Stimulated activated CD8-positive, alpha-beta memory T cell treated with anti-CD3 and anti-CD28 coated beads, Interleukin-7, amount 100 ng/mL, for 48 hours (primary cell): Measurements from ENCODE around the gene OLFML1.

Source experiments
- DNase-seq, 2 donors: peaks; one replicate each; pipeline ENCODE4 v3.0.0-alpha.2; 2020; ENCODE audit warnings: low read depth in 1 of 2; ENCODE audit errors: extremely low read depth in 1 of 2

The OLFML1 gene

DNA sequence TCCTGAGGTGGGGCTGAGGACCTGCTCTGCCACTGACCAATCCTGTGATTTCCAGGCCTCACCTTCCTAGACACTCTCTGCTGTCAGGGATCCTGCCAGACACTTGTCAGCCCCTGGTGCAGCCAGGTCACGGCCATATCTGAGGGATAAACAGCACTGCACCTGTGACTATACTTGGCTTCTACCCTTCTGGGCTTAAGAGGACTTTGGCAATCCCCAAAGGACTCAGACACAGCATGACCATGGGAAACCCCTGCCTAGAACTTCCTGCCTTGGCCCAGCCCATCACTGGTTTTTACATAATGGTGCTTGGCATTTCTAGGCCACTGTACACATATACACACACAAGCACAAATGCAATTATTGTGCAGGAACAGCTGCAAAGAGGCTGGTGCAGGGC lies 11.6 kb upstream of the OLFML1 start:
- no peak for DNase-seq

DNA sequence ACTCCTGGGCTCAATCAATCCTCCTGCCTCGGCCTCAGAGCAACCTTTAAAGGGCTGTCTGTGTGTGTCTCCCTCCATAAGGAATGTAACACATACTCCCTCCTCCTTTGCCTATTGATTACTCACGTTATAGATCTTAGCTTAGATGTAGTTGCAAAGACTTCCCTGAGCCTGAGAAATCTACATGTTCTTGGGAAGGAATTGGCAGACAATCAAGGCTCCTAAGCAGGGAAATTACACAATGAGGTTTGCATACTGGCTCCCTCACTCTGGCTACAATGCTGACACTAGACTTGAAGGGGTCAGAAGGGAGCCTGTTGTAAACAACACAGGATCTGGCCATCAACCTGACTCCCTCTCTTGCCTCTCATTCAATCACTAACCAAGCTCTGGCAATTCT lies 5.2 kb upstream of the OLFML1 start:
- no peak for DNase-seq

DNA sequence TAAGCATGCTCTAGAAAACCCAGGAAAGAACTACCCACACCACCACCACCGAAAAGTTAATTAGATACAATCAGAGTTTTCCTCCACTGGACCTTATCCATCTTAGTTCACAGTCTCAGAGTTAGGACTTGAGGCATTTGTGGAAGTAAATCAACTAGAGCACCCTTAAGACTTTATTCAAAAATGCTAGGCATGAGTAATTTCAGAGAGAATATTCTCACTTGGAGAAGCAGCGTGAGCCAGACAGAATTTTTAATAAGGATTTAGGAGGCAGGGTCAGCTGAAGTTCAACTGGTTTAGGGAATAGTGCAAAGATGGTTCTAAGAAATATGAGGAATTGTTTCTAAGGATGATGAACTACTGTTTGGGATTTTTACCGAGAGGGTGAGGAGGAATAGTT lies 1.2 kb upstream of the OLFML1 start:
- DNase-seq: no peak

DNA sequence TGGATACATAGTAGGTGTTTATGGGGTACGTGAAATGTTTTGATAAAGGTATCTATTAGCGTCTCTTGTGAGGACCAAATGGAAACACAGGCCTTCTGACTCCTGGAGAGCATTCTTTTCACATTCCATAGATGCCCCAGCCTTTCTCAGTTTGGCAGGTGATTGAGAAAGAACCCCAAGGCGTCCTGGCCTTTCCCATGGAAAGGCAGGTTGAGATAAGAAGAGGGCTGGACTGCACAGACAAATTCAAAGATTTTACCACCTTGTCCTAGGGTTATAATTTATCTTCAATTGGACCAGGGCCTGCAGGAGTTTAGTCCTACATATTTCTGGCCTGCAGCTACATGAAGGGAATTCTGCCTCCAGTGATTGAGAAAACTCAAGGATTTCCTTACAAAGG lies 661 bp upstream of the OLFML1 start:
- no peak for DNase-seq

DNA sequence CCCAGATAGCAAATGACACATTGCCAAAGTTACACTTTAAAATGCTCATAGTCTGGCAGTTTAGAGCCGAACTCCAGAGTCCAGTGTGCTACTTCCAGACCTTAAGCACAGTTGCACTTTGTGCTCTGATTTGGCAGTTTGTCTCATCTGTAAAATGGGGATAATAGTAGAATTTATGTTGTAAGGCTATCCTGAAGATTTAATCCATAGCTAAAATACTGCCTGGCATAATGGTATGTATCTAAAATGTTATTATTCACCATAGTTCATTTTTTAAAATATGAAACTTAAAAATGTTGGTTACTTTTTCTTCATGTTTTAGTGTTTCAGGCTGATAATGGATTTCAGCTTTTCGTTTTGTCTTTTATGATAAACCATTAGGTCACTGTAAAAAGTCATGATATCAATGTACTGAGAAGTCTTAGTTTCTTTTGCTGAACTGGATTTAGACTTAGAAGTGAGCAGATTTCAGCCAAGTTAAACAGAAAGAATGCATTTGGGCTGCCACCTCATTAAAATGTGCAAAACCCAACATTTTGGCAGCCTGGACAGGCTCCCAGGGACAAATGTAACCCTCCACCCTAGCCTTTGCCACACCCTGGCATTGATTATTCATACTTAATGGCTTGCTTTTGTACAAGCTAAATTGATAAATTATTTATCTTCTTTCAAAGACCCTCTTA lies 933 bp downstream of the OLFML1 start:
- DNase-seq: no peak

DNA sequence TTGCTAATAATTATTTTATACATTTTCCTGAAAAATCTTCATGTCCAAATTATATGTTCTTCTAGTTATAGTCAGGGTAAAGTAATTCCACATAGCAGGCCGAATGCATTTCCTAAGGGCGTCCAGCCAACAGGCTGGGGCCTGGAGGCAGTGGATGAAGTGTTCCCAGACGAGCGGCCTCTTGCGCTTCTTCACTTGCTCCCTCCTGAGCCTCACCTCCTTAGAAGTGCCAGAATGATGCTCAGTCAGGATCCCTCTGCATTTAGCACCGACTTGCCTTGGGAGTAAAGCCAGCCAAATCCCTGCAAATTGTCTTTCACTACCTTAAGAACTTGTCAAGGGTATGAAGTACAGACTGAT lies 1.5 kb downstream of the OLFML1 start:
- DNase-seq: no peak

- no peak for DNase-seq
Observed at GRCh38 chr11:7487360-7487759, 2.1 kb downstream of the OLFML1 start.

DNA sequence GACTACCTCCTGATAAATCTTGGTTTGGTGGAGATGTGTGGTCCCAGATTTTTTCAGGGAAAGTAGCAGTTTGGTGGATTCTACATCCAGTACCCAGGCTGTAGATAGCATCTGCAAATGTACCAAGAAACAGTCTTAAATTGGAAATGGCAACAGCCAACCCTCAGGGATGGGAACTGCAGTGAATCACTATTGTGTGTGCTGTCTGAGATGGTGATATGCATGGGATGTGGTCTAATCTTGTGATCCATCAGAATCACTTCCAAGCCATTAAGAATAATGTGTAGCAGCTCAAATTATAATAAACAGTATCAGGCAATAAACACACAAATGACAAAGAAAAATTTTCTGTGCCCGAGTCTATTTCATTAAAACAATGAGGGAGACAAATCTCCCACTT lies 3.4 kb downstream of the OLFML1 start:
- DNase-seq: no peak

- no peak for DNase-seq
Observed at GRCh38 chr11:7489376-7489775, 4.1 kb downstream of the OLFML1 start.

DNA sequence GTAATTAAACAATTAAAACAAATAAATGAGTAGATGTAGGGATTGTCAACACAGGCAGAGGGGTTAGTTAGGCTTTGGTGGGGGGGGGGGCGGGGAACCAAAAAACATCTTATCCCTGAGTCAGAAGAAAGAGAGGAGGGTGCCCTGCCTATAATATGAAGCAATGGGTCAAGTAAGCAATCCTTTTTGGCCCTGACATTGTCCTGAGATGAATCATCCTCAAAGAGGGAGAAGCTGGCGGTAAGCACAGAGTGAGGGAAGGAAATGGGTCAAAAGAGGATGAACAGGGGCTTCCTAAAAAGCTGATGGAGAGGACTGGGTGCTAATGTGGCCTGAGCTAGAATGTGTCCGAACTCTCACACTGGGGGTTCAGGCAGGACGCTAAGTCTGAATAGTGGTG lies 4.7 kb downstream of the OLFML1 start:
- DNase-seq: no peak

DNA sequence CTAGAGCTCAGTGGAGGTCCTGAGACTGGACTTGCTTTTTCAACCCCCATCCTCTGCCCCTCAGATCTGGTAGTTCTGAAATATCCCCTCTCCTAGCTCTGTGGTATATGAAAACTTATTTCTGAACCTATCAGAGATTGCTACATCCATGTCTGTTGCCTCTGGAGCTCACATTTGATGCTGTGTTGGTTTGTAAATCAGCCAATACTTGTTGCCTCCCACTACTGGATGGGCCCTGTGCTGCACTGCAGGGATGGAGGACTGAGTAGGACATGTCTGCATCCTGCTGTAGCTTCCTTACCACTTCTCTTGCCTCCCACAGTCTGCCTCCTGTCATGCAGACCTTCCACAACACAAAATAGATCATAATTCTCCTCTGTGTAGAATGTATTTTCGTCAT lies 5.2 kb downstream of the OLFML1 start:
- no peak for DNase-seq

GRCh38 chr11:7492253-7492652 lies 6.9 kb downstream of the OLFML1 start:
- DNase-seq: no peak

DNA sequence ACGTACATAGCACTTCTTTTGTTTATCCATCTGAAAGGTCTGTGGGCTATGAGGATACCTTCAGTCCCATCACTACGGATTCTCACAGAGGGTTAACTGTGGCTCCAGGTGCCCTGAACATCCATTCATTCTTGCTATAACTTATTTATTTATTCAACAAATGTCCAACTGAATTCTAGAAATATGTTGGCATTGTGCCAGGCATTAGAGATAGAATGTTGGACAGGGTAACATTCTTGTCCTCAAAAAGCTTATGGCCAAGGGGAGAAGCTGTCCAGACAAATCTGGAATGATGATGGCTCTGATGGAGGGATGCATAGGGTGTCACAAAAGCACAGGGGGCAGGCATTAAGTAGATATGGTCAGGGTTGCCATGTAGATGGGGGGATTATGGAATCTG lies 8.4 kb downstream of the OLFML1 start:
- no peak for DNase-seq

- DNase-seq: no peak
Observed at GRCh38 chr11:7494086-7494745, 8.9 kb downstream of the OLFML1 start.

GRCh38 chr11:7495882-7496551 lies 10.7 kb downstream of the OLFML1 start:
- DNase-seq: no peak

DNA sequence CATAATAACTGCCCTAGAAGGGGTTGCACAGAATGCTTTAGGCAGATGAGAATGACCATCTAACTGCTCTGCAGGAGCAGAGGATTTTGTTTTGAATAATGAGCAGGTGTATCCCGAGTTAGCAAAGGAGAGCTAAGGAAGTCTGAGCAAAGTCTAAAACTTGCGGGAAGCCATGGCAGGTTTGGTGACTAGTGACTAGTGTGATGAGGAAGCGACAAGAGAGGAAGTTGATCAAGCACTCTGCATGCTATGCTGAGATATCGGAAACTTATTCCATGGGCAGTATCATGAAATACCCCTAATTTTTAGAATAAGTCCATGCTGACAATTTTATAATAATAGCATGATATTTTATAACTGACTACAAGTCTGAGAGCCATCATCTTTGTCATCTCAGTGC lies 12.9 kb downstream of the OLFML1 start:
- no peak for DNase-seq

DNA sequence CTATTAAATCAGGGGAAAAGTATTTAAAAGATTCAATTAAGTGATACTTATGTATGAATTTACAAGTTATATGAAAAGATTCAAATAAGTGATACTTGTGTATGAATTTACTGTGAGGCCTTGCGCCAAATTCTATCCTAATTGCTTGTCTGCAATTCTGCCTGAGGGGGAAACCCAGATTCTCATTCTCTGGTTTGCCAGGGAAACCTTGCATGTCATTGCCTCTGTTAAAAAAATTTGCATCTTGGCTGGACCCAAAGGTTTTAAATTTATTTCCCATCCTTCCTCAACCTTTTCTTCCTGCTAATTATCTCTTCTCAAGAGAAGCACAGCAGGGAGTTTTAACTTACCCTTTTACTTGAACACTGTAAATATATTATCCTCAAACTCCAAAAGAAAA lies 13.8 kb downstream of the OLFML1 start:
- no peak for DNase-seq

DNA sequence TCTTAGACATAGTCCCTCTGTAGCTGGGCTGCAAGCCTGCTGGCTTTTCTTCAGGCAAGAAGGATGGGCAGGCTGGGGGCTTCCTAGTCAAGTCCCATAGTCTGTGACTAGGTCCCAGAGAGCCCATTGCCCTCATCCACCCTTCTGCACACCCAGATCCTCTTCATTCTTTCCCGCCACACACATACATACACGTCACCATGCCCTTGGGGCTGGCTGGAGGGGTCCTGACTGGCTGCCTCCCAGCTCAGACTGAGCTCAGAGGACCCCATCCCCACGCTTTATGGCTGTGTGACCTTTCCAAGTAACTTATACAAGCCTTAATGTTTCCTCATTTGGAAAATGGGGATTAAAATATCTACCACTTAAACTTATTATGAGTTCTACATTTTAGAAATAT lies 14.9 kb downstream of the OLFML1 start:
- DNase-seq: no peak

DNA sequence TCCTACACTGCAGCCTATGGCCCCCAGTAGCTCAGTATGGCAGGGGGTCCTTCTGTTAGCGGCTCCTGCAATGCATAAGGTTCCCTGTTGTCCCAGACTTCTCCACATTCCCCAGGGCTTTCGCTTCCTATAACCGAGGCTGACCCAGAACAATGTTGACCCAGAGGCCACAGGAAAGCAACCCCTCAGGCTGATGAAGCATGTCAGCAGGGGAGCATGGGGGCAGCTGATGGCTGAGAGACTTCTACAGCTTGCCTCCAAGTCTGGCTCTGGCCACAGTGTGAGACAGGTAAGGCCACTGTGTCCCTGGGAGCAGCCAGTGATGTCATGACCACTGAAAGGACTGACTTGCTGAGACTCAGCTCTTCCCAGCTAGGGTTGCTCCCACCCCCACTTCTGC lies 15.9 kb downstream of the OLFML1 start:
- DNase-seq: no peak

- DNase-seq: no peak
Observed at GRCh38 chr11:7501894-7502293, 16.6 kb downstream of the OLFML1 start.

DNA sequence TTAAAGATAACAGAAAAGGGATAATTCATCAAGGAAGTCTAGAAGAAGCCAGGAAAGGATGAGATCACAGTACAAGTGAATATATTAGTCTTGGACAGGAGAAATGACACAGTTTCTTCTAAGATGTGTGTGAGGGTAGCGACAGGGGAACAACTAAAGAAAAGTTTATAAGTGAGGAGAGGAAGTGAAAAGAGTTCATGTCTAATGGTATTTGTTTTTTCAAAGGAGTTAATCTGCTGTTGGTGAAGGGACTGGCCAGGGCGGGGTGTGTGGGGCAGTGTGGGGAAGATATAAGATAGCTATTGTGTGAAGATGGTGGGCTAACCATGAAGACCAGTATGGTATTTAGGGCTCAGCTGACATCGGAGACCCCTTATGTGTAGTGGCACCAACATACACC lies 20.9 kb downstream of the OLFML1 start:
- no peak for DNase-seq

- DNase-seq: no peak
Observed at GRCh38 chr11:7508087-7508486, 22.8 kb downstream of the OLFML1 start.
